GM13977 (cell line): Measurements from ENCODE around the gene SOX4.
A peak's percentile ranks its signal among the peaks of the same experiment; 100 is the strongest.

ENCODE experiments used
- DNase-seq: peaks from one replicate; pipeline ENCODE4 v3.0.0; 2012; ENCODE audit warnings: low spot score
- in situ Hi-C: fragments of 300-500 bp; cut with MboI; formaldehyde crosslinking; loops from one replicate; pipeline ENCODE4 v1.12.0; 2022; ENCODE audit warnings: low sequenced_read_pairs, low pct_unique_long_range_greater_than_20kb, mixed read lengths, inconsistent platforms; ENCODE audit not compliant: unreplicated experiment
- TF ChIP-seq, protein P1 (sequence below): IDR thresholded peaks from 2 replicates; pipeline ENCODE4 v1.5.1; 2012; ENCODE audit warnings: mild to moderate bottlenecking, control low read depth; ENCODE audit not compliant: insufficient read depth; ENCODE audit errors: extremely low read depth, missing control alignments

Gene SOX4

DNA sequence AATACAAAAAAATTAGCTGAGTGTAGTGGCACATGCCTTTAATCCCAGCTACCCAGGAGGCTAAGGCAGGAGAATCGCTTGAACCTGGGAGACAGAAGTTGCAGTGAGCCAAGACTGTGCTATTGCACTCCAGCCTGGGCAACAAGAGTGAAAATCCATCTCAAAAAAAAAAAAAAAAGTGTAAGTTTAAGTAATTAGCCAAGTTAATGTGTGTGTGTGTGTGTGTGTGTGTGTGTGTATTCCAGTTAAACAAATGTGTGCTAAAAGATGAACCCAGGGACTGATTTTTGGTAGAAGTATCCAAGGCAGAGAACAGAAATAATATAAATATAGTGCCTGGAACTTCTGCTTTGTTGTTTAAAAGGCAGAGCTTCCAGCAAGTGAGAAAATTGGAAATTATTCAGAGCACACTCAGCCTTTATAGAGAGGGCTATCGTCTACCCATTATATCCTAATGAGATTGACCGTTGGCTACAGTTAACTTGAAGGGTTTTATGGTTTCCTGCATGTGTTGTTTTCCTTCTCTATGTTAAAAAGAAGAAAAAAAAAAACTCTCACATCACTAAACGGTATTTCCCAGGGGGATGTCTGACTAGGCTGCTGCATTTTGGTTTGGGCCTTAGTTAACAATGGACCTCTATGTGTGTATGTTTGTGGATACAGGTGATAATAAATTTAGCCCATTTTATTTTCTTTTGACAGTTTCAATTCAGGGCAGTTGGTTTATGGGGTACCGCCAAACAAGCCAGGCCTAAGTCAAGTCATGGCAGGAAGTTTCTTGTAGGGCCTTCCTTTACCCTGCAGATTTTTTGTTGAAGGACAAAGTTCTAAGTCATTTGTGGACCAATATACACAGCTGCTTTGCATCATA is 9.8 kb downstream of the SOX4 start:
- TF ChIP-seq, protein P1, sequence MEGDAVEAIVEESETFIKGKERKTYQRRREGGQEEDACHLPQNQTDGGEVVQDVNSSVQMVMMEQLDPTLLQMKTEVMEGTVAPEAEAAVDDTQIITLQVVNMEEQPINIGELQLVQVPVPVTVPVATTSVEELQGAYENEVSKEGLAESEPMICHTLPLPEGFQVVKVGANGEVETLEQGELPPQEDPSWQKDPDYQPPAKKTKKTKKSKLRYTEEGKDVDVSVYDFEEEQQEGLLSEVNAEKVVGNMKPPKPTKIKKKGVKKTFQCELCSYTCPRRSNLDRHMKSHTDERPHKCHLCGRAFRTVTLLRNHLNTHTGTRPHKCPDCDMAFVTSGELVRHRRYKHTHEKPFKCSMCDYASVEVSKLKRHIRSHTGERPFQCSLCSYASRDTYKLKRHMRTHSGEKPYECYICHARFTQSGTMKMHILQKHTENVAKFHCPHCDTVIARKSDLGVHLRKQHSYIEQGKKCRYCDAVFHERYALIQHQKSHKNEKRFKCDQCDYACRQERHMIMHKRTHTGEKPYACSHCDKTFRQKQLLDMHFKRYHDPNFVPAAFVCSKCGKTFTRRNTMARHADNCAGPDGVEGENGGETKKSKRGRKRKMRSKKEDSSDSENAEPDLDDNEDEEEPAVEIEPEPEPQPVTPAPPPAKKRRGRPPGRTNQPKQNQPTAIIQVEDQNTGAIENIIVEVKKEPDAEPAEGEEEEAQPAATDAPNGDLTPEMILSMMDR = no peak
- in situ Hi-C loops = no loop called here
- DNase-seq = no peak

DNA sequence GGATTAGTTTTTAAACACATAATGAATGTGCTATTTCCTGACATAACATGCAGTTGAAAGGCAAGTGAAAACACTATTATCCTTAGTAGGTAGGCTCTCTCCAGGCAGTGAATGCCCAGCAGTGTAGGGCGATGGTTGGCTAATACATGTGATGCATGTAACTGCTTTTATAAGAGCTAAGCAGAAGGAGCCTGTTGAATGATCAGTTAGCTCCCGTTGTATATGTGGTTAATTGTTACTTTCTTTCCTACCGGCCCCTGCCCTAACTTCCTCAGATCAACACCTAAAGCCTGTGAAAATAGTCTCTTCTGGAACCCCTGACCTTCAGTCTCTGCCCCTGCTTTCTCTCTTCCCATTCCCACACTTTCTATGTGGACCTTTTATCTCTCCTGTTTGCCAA is 10.5 kb downstream of the SOX4 start:
- TF ChIP-seq, protein P1 = no peak
- no peak for DNase-seq
- in situ Hi-C loops = no loop called here

DNA sequence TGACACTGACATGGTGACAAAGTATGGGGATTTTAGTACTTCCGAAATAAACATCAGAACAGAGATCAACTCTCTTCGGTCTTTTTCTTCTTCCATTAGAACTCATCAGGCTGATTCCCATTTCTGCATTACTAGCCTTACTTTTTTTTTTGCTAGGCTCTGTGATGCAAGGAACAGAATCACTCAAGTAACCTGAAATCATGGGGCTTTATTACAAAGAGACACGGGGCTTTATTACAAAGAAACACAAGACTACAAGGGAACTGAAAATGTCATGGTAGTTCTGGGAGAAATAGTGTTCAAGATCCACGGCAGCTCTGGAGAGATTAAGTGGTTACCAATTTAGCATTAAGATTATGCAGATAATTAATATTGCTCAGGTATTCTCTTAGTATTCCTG is 11.6 kb downstream of the SOX4 start:
- in situ Hi-C loops = no loop called here
- TF ChIP-seq, protein P1 = no peak
- no peak for DNase-seq

DNA sequence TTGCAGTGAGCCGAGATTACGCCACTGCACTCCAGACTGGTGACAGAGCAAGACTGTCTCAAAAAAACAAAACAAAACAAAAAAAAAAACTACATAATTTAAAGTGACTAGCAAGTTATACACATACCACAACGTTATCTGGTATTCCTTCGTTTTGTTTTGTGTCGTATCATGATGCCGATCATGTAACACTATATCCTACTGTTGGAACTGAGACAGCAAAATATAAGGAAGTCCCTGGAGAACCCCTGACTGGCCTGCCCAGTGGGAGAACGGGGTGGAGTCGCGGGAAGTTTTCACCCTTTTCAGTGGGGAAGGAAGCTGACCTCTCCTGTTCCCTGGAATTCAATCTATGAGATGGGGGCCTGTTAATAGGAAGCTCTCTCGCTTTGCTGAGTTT is 15.1 kb downstream of the SOX4 start:
- DNase-seq = no peak
- in situ Hi-C loops = no loop called here
- TF ChIP-seq, protein P1 = no peak

DNA sequence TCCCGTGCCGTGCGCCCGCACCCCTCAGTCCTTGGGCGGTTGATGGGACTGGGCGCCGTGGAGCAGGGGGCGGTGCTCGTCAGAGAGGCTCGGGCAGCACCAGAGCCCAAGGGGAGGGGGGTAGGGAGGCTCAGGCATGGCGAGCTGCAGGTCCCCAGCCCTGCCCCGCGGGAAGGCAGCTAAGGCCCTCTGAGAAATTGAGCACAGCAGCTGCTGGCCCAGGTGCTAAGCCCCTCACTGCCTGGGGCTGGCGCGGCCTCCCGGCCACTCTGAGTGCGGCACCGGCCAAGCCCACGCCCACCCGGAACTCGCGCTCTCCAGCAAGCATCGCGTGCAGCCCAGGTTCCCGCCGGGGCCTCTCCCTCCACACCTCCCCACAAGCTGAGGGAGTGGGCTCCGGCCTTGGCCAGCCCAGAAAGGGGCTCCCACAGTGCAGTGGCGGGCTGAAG is 16.4 kb downstream of the SOX4 start:
- TF ChIP-seq, protein P1 = no peak
- in situ Hi-C loops = no loop called here
- no peak for DNase-seq

GRCh38 chr6:21610341-21610740 is 16.8 kb downstream of the SOX4 start:
- TF ChIP-seq, protein P1 = no peak
- DNase-seq = peak; percentile 73
- in situ Hi-C loops = no loop called here
